Right cardiac atrium (tissue), 5 donors: Measurements from ENCODE around the gene PMM2. TPM values are rescaled to one million over a fixed set of nuclear protein-coding genes. Genes with fewer than 3 reads are reported as not detected.

Experiments used
- ATAC-seq, 2 donors: fragments of 200-7000 bp; cut with Tn5 transposase; one replicate each; pipeline versions ENCODE4 v1.8.0 to v1.9.1; 2020; ENCODE audit warnings: moderate library complexity in 2 of 2, mild to moderate bottlenecking in 1 of 2
- DNase-seq, 3 donors: peaks; one replicate each; pipeline ENCODE4 v3.0.0-alpha.2; 2020
- H3K27ac ChIP-seq: one replicate; pipeline ENCODE4 v1.5.1; 2013; ENCODE audit warnings: mild to moderate bottlenecking, low read length, control low read depth, moderate library complexity
- H3K27me3 ChIP-seq: one replicate; pipeline ENCODE4 v1.6.1; 2013; ENCODE audit not compliant: control insufficient read depth, insufficient read depth
- H3K4me1 ChIP-seq: one replicate; pipeline ENCODE4 v1.6.1; 2013; ENCODE audit warnings: low read length; ENCODE audit not compliant: control insufficient read depth, insufficient read depth
- H3K4me3 ChIP-seq: one replicate; pipeline ENCODE4 v1.5.1; 2013; ENCODE audit warnings: low read length, control low read depth
- H3K9me3 ChIP-seq: one replicate; pipeline ENCODE4 v1.6.1; 2013; ENCODE audit warnings: low read length; ENCODE audit not compliant: control insufficient read depth
- WGBS: extraction: QIAGEN DNeasy Blood & Tissue Kit; methylation state at CpG from one replicate; pipeline ENCODE4 v1.1.7; 2013; 5-methylcytosine and 5-hydroxymethylcytosine counted together
- intact Hi-C, 4 donors: fragments of 100-400 bp; cut with DNase I; formaldehyde crosslinking; loops; one replicate each; pipeline versions ENCODE4 v1.11.0 to v1.14.0; 2022 to 2023
- polyA plus RNA-seq: library from polyadenylated mRNA; stranded (reverse); fragments of 200-250 nt; gene quantifications from one replicate; pipeline ENCODE4 v1.2.3, GENCODE V29; 2013
- total RNA-seq, 4 donors: library from RNA; stranded (reverse); fragmentation: NEBNext Ultra II Directional; extraction: Animal tissue kit (Norgen Biotek cat#: 25700); gene quantifications; one replicate each; pipeline ENCODE4 v1.2.1, GENCODE V29; 2021
- donor health status: healthy with polysubstance abuse.
- donor health status: DM: no; HTN: yes; CAD: no.
- donor health status: DM: no; HTN: no; CAD: no.
- donor health status: DM: no; HTN: yes; CAD: no; lungs with severe emphysema.
- donor health status: DM: yes; HTN: yes; CAD: no.

The PMM2 gene
- total and polyA plus RNA-seq, 5 donors = 10.5 to 29.4 (median 12.8) TPM

GRCh38 chr16:8763083-8763482 lies 34.6 kb upstream of the PMM2 start:
- Histone ChIP-seq H3K27me3 (no peaks in the 10 kb centered on the region), H3K4me3 (no peak overlapping the region), H3K27ac (no peak overlapping the region), H3K9me3 (no peaks in the 10 kb centered on the region), H3K4me1 (no peaks in the 10 kb centered on the region)
- intact Hi-C loops = loop anchor here in 1 of 4 donors (10.0 kb wide), 1 partner anchor 88 kb away; the partner anchor contains the start of gene ABAT
- DNase-seq (no peak), ATAC-seq (no peak)
- WGBS = 95% methylated on average over 3 of the region's 3 CpGs

- ATAC-seq (no peak), DNase-seq (no peak)
- Histone ChIP-seq H3K27me3 (no peaks in the 10 kb centered on the region), H3K9me3 (no peaks in the 10 kb centered on the region), H3K27ac (no peak overlapping the region), H3K4me1 (no peaks in the 10 kb centered on the region), H3K4me3 (no peak overlapping the region)
- intact Hi-C loops = loop anchor here in 1 of 4 donors (10.0 kb wide), 1 partner anchor 89 kb away; the partner anchor contains the start of gene ABAT
- WGBS = 65% methylated on average over 10 of the region's 10 CpGs
These were observed 33.7 kb upstream of the PMM2 start for GRCh38 chr16:8763899-8764298.

- ATAC-seq (no peak), DNase-seq (no peak)
- intact Hi-C loops = loop anchor here in 1 of 4 donors (10.0 kb wide), 1 partner anchor 90 kb away; the partner anchor contains the start of gene ABAT
- Histone ChIP-seq H3K4me1 (no peaks in the 10 kb centered on the region), H3K27me3 (no peaks in the 10 kb centered on the region), H3K4me3 (no peak overlapping the region), H3K9me3 (no peaks in the 10 kb centered on the region), H3K27ac (no peak overlapping the region)
- 87% methylated on average over 18 of the region's 18 CpGs for WGBS
These were observed 33.0 kb upstream of the PMM2 start for GRCh38 chr16:8764525-8765250.

GRCh38 chr16:8767176-8767575 lies 30.5 kb upstream of the PMM2 start:
- ATAC-seq (no peak), DNase-seq (no peak)
- WGBS = 94% methylated on average over 8 of the region's 8 CpGs
- Histone ChIP-seq H3K4me1 (no peaks in the 10 kb centered on the region), H3K27me3 (no peaks in the 10 kb centered on the region), H3K4me3 (no peak overlapping the region), H3K27ac (no peak overlapping the region), H3K9me3 (no peaks in the 10 kb centered on the region)
- intact Hi-C loops = loop anchor here in 1 of 4 donors (10.0 kb wide), 1 partner anchor 92 kb away; the partner anchor contains the start of gene ABAT

GRCh38 chr16:8768283-8768682 lies 29.4 kb upstream of the PMM2 start:
- Histone ChIP-seq H3K4me1 (no peaks in the 10 kb centered on the region), H3K27ac (no peak overlapping the region), H3K4me3 (no peak overlapping the region), H3K27me3 (no peaks in the 10 kb centered on the region), H3K9me3 (no peaks in the 10 kb centered on the region)
- ATAC-seq (no peak), DNase-seq (no peak)
- 93% methylated on average over 12 of the region's 12 CpGs for WGBS
- intact Hi-C loops = loop anchor here in 1 of 4 donors (10.0 kb wide), 1 partner anchor 93 kb away; the partner anchor contains the start of gene ABAT

GRCh38 chr16:8768692-8769091 lies 28.9 kb upstream of the PMM2 start:
- 76% methylated on average over 12 of the region's 12 CpGs for WGBS
- no peak for DNase-seq

GRCh38 chr16:8773537-8773936 lies 24.1 kb upstream of the PMM2 start:
- intact Hi-C loops = no loop called here
- 66% methylated on average over 3 of the region's 3 CpGs for WGBS
- no peak overlapping the region for H3K4me3 ChIP-seq
- H3K9me3 ChIP-seq = no peaks in the 10 kb centered on the region
- no peak overlapping the region for H3K27ac ChIP-seq
- H3K27me3 ChIP-seq = no peaks in the 10 kb centered on the region
- ATAC-seq (no peak), DNase-seq (no peak)
- no peaks in the 10 kb centered on the region for H3K4me1 ChIP-seq

More at GRCh38 chr16:8768692-8769091, 28.9 kb upstream of the PMM2 start:
- intact Hi-C loops = loop anchor here in 1 of 4 donors (10.0 kb wide), 1 partner anchor 94 kb away; the partner anchor contains the start of gene ABAT
- no peaks in the 10 kb centered on the region for H3K4me1 ChIP-seq
- H3K4me3 ChIP-seq = no peak overlapping the region
- no peaks in the 10 kb centered on the region for H3K9me3 ChIP-seq
- no peak for ATAC-seq
- H3K27me3 ChIP-seq = no peaks in the 10 kb centered on the region
- H3K27ac ChIP-seq = no peak overlapping the region

GRCh38 chr16:8774208-8774607 lies 23.4 kb upstream of the PMM2 start:
- H3K27ac ChIP-seq = no peak overlapping the region
- WGBS = 86% methylated on average over 11 of the region's 11 CpGs
- H3K4me1 ChIP-seq = no peaks in the 10 kb centered on the region
- H3K9me3 ChIP-seq = no peaks in the 10 kb centered on the region
- H3K27me3 ChIP-seq = no peaks in the 10 kb centered on the region
- no peak for ATAC-seq
- no peak overlapping the region for H3K4me3 ChIP-seq
- intact Hi-C loops = no loop called here
- no peak for DNase-seq

GRCh38 chr16:8775359-8775758 lies 22.3 kb upstream of the PMM2 start:
- DNase-seq (no peak), ATAC-seq (no peak)
- no peaks in the 10 kb centered on the region for H3K9me3 ChIP-seq
- H3K4me3 ChIP-seq = no peak overlapping the region
- 94% methylated on average over 1 of the region's 1 CpG for WGBS
- H3K27ac ChIP-seq = no peak overlapping the region
- no peaks in the 10 kb centered on the region for H3K4me1 ChIP-seq
- no peaks in the 10 kb centered on the region for H3K27me3 ChIP-seq
- intact Hi-C loops = no loop called here

GRCh38 chr16:8776129-8776584 lies 21.5 kb upstream of the PMM2 start:
- no peak for DNase-seq
- Histone ChIP-seq H3K4me1 (no peaks in the 10 kb centered on the region), H3K4me3 (no peak overlapping the region), H3K27me3 (no peaks in the 10 kb centered on the region), H3K9me3 (no peaks in the 10 kb centered on the region), H3K27ac (no peak overlapping the region)
- WGBS = 75% methylated on average over 12 of the region's 12 CpGs
- no peak for ATAC-seq
- intact Hi-C loops = no loop called here

GRCh38 chr16:8777217-8777616 lies 20.4 kb upstream of the PMM2 start:
- ATAC-seq (no peak), DNase-seq (no peak)
- intact Hi-C loops = no loop called here
- Histone ChIP-seq H3K4me1 (no peaks in the 10 kb centered on the region), H3K27me3 (no peaks in the 10 kb centered on the region), H3K27ac (no peak overlapping the region), H3K9me3 (no peaks in the 10 kb centered on the region), H3K4me3 (no peak overlapping the region)
- WGBS = 91% methylated on average over 7 of the region's 7 CpGs
